ENCODE results near the gene HLCS.

Gene HLCS

DNA sequence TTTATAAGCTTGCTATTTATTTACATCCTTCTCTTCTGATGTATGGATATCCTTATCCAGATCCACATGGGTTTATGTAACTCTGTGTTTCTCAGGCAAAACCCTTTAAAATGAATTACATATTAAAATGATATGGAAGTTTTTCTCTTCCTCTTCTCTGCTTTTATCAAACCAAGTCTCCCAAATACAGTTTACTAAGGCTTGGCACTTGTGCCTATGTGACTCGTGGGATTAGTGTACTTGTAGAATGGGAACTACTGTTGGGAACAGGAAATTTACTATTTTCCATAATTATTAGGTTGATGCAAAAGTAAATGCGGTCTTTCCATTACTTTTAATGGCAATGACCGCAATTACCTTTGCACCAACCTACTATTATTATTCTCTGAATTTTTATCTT, 252.7 kb downstream of the HLCS start:
- no peak for DNase-seq

- no peak for DNase-seq
These were observed 255.8 kb downstream of the HLCS start for GRCh38 chr21:36710729-36711048.

GRCh38 chr21:36709868-36710728, 256.4 kb downstream of the HLCS start:
- DNase-seq = no peak

- peak; percentile 30 for DNase-seq
These were observed 257.2 kb downstream of the HLCS start for GRCh38 chr21:36709030-36709867.

- DNase-seq = no peak
These were observed 258.0 kb downstream of the HLCS start for GRCh38 chr21:36708286-36709029.

DNA sequence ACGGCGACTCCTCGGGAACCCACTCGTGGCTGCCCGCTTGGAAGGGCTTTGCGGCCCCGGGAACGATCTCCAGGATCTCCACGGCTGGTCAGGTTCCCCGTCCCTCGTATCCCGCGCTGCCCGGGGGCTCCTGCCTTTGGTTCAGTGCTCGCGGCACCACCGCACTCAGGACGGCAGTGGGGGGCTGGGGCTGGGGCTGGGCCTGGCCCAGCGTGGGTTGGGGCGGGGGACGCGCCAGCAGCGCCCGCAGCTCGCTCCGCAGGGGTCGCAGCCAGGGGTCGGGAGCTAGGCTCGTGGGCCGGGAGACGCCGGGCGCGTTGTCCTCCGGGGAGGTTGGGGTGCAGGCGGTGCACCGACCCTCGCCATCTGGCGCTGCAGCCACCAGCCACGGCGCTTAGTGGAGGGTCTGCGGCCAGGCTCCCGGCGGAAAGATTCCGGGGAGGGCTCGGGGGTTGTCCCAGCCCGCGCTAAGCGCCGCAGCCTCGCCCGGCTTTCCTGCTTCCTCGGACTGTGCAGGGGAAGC, 258.6 kb downstream of the HLCS start:
- DNase-seq = no peak

DNA sequence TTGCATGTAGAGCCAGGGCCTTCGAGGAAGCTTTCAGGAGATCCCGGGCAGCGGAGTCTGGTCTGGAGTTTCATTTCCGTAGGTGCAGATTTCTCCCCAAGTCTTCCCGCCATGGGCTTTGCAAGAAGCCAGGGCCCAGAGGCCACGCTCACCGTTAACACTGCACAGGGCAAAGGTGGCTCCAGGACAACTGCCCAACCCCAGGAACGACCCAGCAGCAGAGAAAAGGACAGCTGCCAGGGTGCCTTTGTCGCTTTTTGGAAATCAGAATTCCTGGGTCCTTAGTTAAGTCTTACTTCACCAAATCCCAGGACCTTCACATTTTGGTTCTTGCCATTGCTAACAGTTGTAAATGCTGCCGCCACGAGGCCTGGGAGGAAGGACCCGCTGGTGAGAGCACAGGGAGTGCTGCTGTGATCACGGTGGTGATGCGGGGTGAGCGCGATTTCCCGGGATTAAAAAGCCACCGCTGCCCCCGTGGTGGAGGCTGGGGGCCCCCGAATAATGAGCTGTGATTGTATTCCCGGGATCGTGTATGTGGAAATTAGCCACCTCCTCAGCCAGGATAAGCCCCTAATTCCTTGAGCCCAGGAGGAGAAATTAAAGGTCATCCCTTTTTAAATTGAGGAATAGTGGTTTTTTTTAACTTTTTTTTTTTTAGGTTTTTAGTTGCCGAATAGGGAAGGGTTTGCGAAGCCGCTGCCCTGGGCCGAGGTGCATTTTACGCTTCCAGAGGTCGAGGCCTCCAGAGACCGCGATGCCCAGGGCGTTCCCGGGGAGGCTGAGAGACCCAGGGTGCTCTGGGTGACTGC, 259.3 kb downstream of the HLCS start:
- DNase-seq = no peak

DNA sequence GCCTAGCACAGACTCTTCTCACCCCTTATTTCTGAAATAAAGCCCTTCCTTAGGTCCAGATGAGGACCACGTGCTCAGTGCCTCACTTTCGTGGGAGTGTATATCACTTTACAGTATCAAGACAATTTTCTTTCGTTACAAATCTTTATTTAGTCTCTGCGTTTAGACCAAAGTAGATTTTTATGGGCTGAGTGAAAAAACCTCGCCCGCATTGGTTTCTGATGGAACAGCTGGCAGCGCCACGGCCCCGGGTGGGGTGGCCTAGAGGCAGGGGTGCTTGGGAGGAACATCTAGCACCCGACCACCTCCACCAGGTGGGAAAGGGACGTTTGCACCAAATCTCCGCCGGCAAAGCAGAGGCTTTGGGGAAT, 260.0 kb downstream of the HLCS start:
- DNase-seq = no peak

- no peak for DNase-seq
These were observed 260.6 kb downstream of the HLCS start for GRCh38 chr21:36705679-36706481.

GRCh38 chr21:36704958-36705678, 261.4 kb downstream of the HLCS start:
- no peak for DNase-seq

DNA sequence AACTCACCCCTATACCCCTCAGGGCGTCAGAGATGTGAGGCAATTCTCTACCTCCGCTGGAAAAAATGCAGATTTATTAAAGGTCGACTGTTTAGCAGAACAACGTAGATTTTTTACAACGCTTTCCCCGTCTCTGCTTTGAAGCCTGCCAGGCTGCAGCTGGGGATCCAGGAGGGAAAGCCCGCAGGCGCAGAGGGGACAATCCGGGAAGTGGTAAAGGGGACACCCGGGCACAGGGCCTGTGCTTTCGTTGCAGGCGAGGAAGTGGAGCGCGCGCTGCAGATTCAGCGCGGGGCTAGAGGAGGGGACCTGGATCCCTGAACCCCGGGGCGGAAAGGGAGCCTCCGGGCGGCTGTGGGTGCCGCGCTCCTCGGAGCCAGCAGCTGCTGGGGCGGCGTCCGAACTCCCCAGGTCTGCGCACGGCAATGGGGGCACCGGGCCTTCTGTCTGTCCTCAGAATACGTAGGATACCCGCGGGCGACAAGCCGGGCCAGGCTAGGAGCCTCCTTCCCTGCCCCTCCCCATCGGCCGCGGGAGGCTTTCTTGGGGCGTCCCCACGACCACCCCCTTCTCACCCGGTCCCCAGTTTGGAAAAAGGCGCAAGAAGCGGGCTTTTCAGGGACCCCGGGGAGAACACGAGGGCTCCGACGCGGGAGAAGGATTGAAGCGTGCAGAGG, 262.1 kb downstream of the HLCS start:
- no peak for DNase-seq

GRCh38 chr21:36703626-36704280, 262.7 kb downstream of the HLCS start:
- no peak for DNase-seq

DNA sequence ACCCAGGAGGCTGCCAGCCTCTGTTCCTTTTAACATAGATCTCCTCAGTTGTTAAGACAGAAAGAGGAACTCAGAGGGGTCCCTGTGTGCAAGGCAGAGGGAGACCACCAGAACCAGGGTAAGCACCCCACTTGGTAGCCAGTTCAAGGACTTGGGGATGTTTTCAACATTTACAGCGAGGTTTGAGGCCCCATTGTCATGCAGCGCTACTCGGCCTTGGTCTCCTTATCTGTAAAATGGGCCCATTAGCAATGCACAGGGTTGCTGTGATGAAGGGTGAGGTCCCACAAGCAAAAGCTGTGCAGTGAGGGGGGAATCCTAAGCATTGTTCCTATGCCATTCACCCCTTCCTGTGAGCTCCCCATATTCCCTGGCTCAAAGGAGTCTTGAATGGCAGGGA, 263.3 kb downstream of the HLCS start:
- no peak for DNase-seq

GRCh38 chr21:36702622-36702968, 263.9 kb downstream of the HLCS start:
- no peak for DNase-seq

DNA sequence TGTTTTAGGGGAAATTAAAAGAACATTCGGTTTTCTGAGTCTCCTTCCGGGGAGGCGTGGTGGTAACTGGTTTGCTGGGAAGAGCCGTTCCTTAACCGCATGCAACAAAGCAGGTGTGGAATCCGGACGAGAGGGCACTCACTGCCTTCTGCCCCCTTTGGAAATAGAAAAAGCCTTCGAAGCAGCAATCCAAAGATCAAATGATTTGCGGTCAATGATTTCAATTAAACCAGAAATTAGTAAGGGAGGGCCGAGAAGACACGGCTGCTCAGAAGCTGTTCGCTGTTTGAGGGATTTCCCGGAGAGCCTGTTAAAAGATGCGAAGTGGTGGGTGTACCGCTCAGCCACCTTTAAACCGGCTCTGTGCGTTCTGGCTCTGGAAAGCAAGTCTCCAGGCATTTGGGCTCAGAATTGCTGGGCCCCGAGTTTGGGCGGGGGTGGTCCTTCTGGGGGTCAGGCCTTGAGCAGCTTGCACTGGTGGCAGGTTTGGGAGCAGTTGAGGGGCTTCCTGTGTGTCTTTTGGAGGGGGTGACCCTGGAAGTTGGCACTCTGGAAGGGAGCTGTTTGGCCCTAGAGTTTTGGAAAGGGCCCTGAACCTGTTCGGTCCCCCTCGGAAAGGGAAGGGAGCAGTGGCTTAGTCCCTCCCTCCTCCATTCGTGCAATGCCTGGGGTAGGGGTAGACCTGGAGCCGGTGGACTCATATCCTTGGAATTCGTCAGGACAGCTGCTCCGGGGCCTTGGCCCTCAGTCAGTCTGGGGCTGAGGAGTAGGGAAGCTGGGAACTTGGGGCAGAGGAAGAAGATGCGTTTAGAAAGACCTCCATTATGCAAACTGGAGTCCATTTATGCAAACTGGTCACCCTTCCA, 264.5 kb downstream of the HLCS start:
- DNase-seq = no peak

- DNase-seq = no peak
These were observed 265.3 kb downstream of the HLCS start for GRCh38 chr21:36700971-36701755.
